Calu3 (cell line): ENCODE data around the gene NARS2. TPM values are rescaled to one million over a fixed set of nuclear protein-coding genes. Genes with fewer than 3 reads are reported as not detected.
"Not testable (repeated sequence)": the region's sequence is repeated elsewhere in the genome, so short reads cannot be mapped to it uniquely, and the experiment has no call there.

ENCODE experiments used
- BruUV-seq: library from RNA; stranded (reverse); fragments of 400-500 nt; replicated peaks from 2 replicates; lab custom pipeline; 2021; lab: Mats Ljungman, UMichigan
- CTCF ChIA-PET: fragments of 300-600 bp; sonication (Branson Sonifier 250); formaldehyde crosslinking; loops from one replicate; lab custom pipeline; 2022; ENCODE audit warnings: antibody characterized with exemption; lab: Charles Lee
- DNase-seq: peaks from one replicate; pipeline ENCODE4 v3.0.0; 2022
- H3K27ac Mint-ChIP-seq: one replicate; pipeline ENCODE4 v1.8.0; 2022; ENCODE audit warnings: mixed read lengths; ENCODE audit not compliant: unreplicated experiment
- H3K27me3 Mint-ChIP-seq: one replicate; pipeline ENCODE4 v1.8.0; 2022; ENCODE audit warnings: mixed read lengths; ENCODE audit not compliant: unreplicated experiment
- H3K36me3 Mint-ChIP-seq: one replicate; pipeline ENCODE4 v1.8.0; 2022; ENCODE audit warnings: mild to moderate bottlenecking, moderate library complexity, mixed read lengths; ENCODE audit not compliant: insufficient read depth, unreplicated experiment
- H3K4me1 Mint-ChIP-seq: one replicate; pipeline ENCODE4 v1.8.0; 2022; ENCODE audit warnings: mild to moderate bottlenecking, low read depth, mixed read lengths; ENCODE audit not compliant: unreplicated experiment
- H3K4me3 Mint-ChIP-seq: one replicate; pipeline ENCODE4 v1.8.0; 2022; ENCODE audit warnings: mild to moderate bottlenecking, low read depth, moderate library complexity, mixed read lengths; ENCODE audit not compliant: unreplicated experiment
- H3K9me3 Mint-ChIP-seq: one replicate; pipeline ENCODE4 v1.8.0; 2022; ENCODE audit warnings: low read depth, mixed read lengths; ENCODE audit not compliant: unreplicated experiment
- intact Hi-C: fragments of 100-400 bp; cut with micrococcal nuclease; formaldehyde crosslinking; loops from one replicate; pipeline ENCODE4 v1.10.0; 2022; ENCODE audit not compliant: unreplicated experiment
- total RNA-seq: library from RNA; stranded (reverse); gene quantifications from 2 replicates; pipeline ENCODE4 v1.2.3, GENCODE V29; 2022
- TF ChIP-seq, protein P1 (sequence below): fragments of 200-600 bp; IDR thresholded peaks from one replicate; pipeline ENCODE4 v1.8.0; 2022; ENCODE audit warnings: antibody characterized with exemption; ENCODE audit not compliant: unreplicated experiment

NARS2 gene
- total RNA-seq, 1 experiment from 2014 or later: 17.8 TPM

DNA sequence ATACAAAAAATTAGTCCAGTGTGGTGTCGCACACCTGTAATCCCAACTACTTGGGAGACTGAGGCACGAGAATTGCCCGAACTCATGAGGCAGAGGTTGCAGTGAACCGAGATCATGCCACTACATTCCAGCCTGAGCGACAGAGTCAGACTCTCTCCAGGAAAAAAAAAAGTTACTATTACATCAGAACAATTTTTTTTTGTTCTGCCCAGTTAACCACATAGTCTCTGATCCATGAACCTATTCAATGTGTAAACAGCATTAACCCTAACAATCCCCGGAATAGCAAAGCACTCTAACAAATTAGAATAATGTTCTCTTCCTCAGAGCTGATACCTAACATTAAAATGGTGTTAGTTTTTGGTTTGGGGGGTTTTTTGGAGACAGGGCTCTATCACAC is 4.6 kb downstream of the NARS2 start:
- CTCF ChIA-PET: no interaction called here
- DNase-seq: no peak
- no peaks in the 10 kb centered on the region for H3K9me3 Mint-ChIP-seq
- no peaks in the 10 kb centered on the region for H3K27me3 Mint-ChIP-seq
- H3K36me3 Mint-ChIP-seq: peaks cover 24% of the 10 kb centered on the region
- no peak overlapping the region for H3K27ac Mint-ChIP-seq
- peaks cover 7% of the 10 kb centered on the region for H3K4me1 Mint-ChIP-seq
- no TSS peak for BruUV-seq
- H3K4me3 Mint-ChIP-seq: no peak overlapping the region
- TF ChIP-seq, protein P1, sequence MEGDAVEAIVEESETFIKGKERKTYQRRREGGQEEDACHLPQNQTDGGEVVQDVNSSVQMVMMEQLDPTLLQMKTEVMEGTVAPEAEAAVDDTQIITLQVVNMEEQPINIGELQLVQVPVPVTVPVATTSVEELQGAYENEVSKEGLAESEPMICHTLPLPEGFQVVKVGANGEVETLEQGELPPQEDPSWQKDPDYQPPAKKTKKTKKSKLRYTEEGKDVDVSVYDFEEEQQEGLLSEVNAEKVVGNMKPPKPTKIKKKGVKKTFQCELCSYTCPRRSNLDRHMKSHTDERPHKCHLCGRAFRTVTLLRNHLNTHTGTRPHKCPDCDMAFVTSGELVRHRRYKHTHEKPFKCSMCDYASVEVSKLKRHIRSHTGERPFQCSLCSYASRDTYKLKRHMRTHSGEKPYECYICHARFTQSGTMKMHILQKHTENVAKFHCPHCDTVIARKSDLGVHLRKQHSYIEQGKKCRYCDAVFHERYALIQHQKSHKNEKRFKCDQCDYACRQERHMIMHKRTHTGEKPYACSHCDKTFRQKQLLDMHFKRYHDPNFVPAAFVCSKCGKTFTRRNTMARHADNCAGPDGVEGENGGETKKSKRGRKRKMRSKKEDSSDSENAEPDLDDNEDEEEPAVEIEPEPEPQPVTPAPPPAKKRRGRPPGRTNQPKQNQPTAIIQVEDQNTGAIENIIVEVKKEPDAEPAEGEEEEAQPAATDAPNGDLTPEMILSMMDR: no peak
- intact Hi-C loops: no loop called here

DNA sequence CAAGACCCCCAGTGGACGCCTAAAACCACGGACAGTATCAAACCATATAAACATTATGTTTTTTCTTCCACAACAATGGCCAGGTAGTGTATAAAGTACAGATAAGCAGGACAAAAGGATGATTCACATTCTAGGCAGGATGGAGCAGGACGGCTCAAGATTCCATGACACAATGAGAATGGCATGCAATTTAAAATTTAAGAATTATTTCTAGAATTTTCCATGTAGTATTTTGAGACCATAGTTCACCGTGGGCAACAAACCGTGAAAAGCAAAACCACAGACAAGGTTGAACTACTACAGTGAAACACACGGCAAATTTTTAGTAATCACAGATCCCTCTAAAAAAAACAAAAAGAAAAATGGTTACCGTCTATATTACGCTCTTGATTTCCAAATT is 7.5 kb downstream of the NARS2 start:
- no peak overlapping the region for H3K4me3 Mint-ChIP-seq
- no peak overlapping the region for H3K27ac Mint-ChIP-seq
- TF ChIP-seq, protein P1: no peak
- DNase-seq: no peak
- H3K36me3 Mint-ChIP-seq: peaks cover 9% of the 10 kb centered on the region
- peaks cover 7% of the 10 kb centered on the region for H3K4me1 Mint-ChIP-seq
- no peaks in the 10 kb centered on the region for H3K9me3 Mint-ChIP-seq
- intact Hi-C loops: no loop called here
- CTCF ChIA-PET: no interaction called here
- H3K27me3 Mint-ChIP-seq: no peaks in the 10 kb centered on the region
- BruUV-seq: no TSS peak

DNA sequence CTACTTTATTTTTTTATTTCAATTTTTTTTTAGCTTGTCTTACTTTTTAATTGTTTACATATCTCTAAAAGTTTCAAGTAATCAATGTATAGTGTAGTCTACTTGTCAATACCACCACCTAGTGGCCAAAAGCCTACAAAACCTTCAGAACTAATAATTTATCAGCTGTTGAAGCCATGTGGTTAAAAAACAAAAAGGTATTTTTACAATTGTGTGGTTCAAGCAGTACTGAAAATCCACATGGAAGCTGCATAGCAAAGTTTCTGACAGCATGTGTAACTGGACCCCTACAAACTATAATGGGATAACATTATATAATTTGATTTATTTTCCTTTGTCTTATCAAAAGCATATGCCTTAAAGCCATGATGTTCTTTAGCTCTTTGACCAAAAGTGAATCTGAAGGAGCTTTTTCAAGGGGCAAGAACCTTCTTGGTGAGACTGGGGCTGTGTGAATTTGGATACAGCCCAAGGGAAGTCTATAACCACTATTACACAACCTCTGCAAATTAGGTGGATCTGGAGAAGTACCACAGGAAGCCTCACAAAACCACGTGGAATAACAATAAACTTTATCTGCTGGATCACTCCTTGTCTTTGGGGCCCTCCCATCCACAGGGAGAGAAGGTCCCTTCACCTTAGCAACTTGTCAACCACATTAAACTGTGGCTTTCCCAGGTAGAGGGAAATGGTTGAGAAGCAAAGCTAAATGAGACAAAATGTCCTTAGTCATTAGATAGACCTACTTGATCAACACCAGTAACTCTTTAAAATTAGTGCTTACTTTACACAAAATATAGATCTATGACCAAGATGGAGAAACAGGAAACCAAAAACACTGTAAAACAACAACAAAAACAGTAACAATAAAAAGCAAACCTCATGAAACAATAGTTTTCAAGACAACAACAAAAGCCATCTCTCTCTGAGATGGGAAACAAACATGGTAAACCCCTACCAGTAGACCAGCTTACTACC is 9.9 kb downstream of the NARS2 start:
- no peaks in the 10 kb centered on the region for H3K9me3 Mint-ChIP-seq
- BruUV-seq: no TSS peak
- no peaks in the 10 kb centered on the region for H3K36me3 Mint-ChIP-seq
- CTCF ChIA-PET: interaction anchor here (0.5 to 2.1 kb wide), 10 partner anchors 10 to 695 kb away, joined by 3 to 36 read pairs (median 4); partner anchors contain the start of genes INTS4, KCTD21 and NARS2
- H3K4me1 Mint-ChIP-seq: no peaks in the 10 kb centered on the region
- peak; percentile 43 for DNase-seq
- H3K27me3 Mint-ChIP-seq: no peaks in the 10 kb centered on the region
- no peak overlapping the region for H3K4me3 Mint-ChIP-seq
- TF ChIP-seq, protein P1: peak; percentile 52
- H3K27ac Mint-ChIP-seq: no peak overlapping the region
- intact Hi-C loops: loop anchor here (1.0 to 5.0 kb wide), 2 partner anchors 147 to 336 kb away; partner anchors contain the start of gene GAB2

DNA sequence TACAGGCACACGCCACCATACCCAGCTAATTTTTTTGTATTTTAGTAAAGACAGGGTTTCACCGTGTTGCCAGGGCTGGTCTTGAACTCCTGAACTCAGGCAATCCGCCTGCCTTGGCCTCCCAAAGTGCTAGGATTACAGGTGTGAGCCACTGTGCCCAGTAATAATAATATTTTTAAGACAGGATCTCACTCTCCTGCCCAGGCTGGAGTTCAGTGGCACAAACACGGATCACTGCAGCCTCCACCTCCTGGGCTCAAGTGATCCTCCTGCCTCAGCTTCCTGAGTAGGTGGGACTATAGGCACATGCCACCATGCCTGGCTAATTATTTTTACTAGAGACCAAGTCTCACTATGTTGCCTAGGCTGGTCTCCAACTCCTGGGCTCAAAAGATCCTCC is 10.6 kb downstream of the NARS2 start:
- not testable (repeated sequence) for H3K27me3 Mint-ChIP-seq, H3K4me1 Mint-ChIP-seq, H3K4me3 Mint-ChIP-seq, H3K36me3 Mint-ChIP-seq, H3K27ac Mint-ChIP-seq, H3K9me3 Mint-ChIP-seq, DNase-seq, BruUV-seq
- CTCF ChIA-PET: interaction anchor here (0.5 to 2.1 kb wide), 8 partner anchors 11 to 694 kb away, joined by 3 to 36 read pairs (median 4); partner anchors contain the start of genes INTS4 and NARS2
- intact Hi-C loops: loop anchor here (1.0 to 5.0 kb wide), 2 partner anchors 147 to 336 kb away; partner anchors contain the start of gene GAB2

DNA sequence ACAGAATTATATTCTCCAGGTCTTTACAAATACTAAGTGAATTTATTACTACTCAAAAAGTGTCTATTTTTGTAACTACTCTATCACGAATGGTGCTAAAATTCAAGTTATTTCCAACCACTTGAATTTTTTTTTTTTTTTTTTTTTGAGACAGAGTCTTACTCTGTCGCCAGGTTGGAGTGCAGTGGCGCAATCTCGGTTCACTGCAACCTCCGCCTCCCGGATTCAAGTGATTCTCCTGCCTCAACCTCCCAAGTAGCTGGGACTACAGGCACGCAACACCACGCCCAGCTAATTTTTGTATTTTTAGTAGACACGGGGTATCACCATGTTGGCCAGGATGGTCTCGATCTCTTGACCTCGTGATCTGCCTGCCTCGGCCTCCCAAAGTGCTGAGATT is 11.6 kb downstream of the NARS2 start:
- not testable (repeated sequence) for H3K4me1 Mint-ChIP-seq, DNase-seq, H3K36me3 Mint-ChIP-seq, H3K27ac Mint-ChIP-seq, BruUV-seq, H3K4me3 Mint-ChIP-seq, H3K9me3 Mint-ChIP-seq, H3K27me3 Mint-ChIP-seq
- intact Hi-C loops: loop anchor here (5.0 kb wide), 1 partner anchor 146 kb away; the partner anchor contains the start of gene GAB2
- CTCF ChIA-PET: interaction anchor here (0.7 kb wide), 1 partner anchor 343 kb away, joined by 5 read pairs; no protein-coding TSS in a partner anchor
